Endodermal cell (in vitro differentiated cells): ENCODE results near the gene SLC20A1. TPM values are rescaled to one million over a fixed set of nuclear protein-coding genes. Genes with fewer than 3 reads are reported as not detected.

Experiments used
- DNase-seq: peaks from one replicate; pipeline ENCODE4 v3.0.0-alpha.2; 2017
- H3K27ac ChIP-seq: 2 replicates; pipeline ENCODE4 v1.5.1; 2013; ENCODE audit warnings: mild to moderate bottlenecking, low read depth, low read length, moderate library complexity
- H3K27me3 ChIP-seq: 2 replicates; pipeline ENCODE4 v1.6.1; 2013; ENCODE audit warnings: mild to moderate bottlenecking, low read length, moderate library complexity; ENCODE audit not compliant: insufficient read depth, control insufficient read depth, poor library complexity, severe bottlenecking
- H3K36me3 ChIP-seq: 2 replicates; pipeline ENCODE4 v1.7.0; 2013; ENCODE audit warnings: mild to moderate bottlenecking, low read length, moderate library complexity; ENCODE audit not compliant: control insufficient read depth, insufficient read depth
- H3K4me1 ChIP-seq: one replicate; pipeline ENCODE4 v1.7.0; 2013; ENCODE audit warnings: low read length; ENCODE audit not compliant: control insufficient read depth, insufficient read depth
- H3K4me3 ChIP-seq: 2 replicates; pipeline ENCODE4 v1.5.1; 2013; ENCODE audit warnings: mild to moderate bottlenecking, low read length, moderate library complexity
- H3K9ac ChIP-seq: 2 replicates; pipeline ENCODE4 v1.6.1; 2013; ENCODE audit warnings: mild to moderate bottlenecking, low read length, moderate library complexity; ENCODE audit not compliant: poor library complexity, severe bottlenecking; ENCODE audit errors: extremely low read depth
- H3K9me3 ChIP-seq: 2 replicates; pipeline ENCODE4 v1.6.1; 2013; ENCODE audit warnings: mild to moderate bottlenecking, low read length, moderate library complexity; ENCODE audit not compliant: control insufficient read depth
- H3K27ac Mint-ChIP-seq: 2 replicates; pipeline ENCODE4 v1.8.0; 2020; ENCODE audit warnings: mixed read lengths
- H3K27me3 Mint-ChIP-seq: 2 replicates; pipeline ENCODE4 v1.8.0; 2021; ENCODE audit warnings: mild to moderate bottlenecking, mixed read lengths; ENCODE audit not compliant: insufficient read depth
- H3K36me3 Mint-ChIP-seq: 2 replicates; pipeline ENCODE4 v1.8.0; 2020; ENCODE audit warnings: low read depth, mixed read lengths
- H3K4me1 Mint-ChIP-seq: 2 replicates; pipeline ENCODE4 v1.8.0; 2020; ENCODE audit warnings: mixed read lengths
- H3K4me3 Mint-ChIP-seq: 2 replicates; pipeline ENCODE4 v1.8.0; 2020; ENCODE audit warnings: mild to moderate bottlenecking, moderate library complexity, mixed read lengths
- H3K9me3 Mint-ChIP-seq: 2 replicates; pipeline ENCODE4 v1.8.0; 2020; ENCODE audit warnings: mild to moderate bottlenecking, mixed read lengths
- WGBS, 2 experiments: methylation state at CpG; one replicate each; pipeline versions ENCODE4 v1.1.5 to v1.1.7; 2013; ENCODE audit warnings: missing lambda C conversion rate in 2 of 2, mixed read lengths in 1 of 2; ENCODE audit not compliant: insufficient coverage in 1 of 2, insufficient read length in 1 of 2; 5-methylcytosine and 5-hydroxymethylcytosine counted together
- total RNA-seq, 2 donors: library from RNA; stranded (reverse); fragmentation: NEBNext Ultra II Directional in 1 of 2; extraction: Animal tissue kit (Norgen Biotek cat#: 25700) in 1 of 2; gene quantifications; 2 replicates in 1 of 2; 3 replicates in 1 of 2; pipeline ENCODE4 v1.2.1, GENCODE V29; 2021
- TF ChIP-seq, protein P1 (sequence below): fragments of 200-600 bp; sonication (generic); conservative IDR thresholded peaks from 2 replicates; pipeline ENCODE4 v1.5.0; 2021; ENCODE audit warnings: antibody characterized with exemption, mild to moderate bottlenecking

The SLC20A1 gene
- total RNA-seq, 2 donors from 2014 or later = 67.3 to 86.7 TPM

GRCh38 chr2:112685271-112685884, 39.6 kb downstream of the SLC20A1 start:
- TF ChIP-seq, protein P1, sequence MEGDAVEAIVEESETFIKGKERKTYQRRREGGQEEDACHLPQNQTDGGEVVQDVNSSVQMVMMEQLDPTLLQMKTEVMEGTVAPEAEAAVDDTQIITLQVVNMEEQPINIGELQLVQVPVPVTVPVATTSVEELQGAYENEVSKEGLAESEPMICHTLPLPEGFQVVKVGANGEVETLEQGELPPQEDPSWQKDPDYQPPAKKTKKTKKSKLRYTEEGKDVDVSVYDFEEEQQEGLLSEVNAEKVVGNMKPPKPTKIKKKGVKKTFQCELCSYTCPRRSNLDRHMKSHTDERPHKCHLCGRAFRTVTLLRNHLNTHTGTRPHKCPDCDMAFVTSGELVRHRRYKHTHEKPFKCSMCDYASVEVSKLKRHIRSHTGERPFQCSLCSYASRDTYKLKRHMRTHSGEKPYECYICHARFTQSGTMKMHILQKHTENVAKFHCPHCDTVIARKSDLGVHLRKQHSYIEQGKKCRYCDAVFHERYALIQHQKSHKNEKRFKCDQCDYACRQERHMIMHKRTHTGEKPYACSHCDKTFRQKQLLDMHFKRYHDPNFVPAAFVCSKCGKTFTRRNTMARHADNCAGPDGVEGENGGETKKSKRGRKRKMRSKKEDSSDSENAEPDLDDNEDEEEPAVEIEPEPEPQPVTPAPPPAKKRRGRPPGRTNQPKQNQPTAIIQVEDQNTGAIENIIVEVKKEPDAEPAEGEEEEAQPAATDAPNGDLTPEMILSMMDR = peak; percentile 56

DNA sequence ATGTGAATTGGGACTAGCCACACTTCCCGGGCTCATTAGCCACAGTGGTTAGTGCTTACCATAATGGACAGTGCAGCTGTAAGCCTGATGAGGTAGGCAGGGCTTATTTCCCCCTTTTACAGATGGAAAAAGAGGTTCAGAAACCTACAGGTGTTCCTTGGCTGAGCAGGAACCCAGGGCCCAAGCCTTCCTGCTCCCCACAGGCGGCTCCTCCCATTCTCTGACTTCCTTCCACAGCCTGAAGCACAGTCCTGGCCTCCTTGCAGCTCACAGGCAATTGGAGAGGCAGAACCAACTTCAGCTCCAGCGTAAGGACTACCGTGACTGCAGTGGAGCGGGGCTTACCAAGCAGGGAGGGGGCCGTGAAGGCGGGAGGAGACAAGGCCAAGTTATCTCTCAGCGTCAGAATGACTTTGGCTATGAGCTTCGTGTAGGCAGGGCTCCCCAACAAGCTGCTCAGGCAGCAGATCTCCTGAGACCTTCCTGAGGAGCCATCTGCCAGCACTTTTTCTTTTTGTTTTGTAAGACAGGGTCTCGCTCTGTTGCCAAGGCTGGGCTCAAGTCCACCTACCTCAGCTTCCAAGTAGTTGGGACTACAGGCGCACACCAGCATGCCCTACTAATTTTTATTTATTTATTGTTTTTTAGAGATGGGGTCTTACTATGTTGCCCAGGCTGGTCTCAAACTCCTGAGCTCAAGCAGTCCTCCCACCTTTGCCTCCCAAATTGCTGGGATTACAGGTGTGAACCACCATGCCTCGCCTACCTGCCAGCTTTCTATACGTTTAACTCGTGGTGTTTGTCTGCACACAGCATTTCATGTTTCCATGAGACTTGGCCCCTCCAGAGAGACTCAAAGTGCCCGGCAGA, 40.8 kb downstream of the SLC20A1 start:
- Mint-ChIP-seq H3K27me3 (no peaks in the 10 kb centered on the region), H3K36me3 (no peaks in the 10 kb centered on the region), H3K4me3 (no peak overlapping the region), H3K27ac (no peak overlapping the region), H3K4me1 (peaks cover 23% of the 10 kb centered on the region), H3K9me3 (no peaks in the 10 kb centered on the region)
- Histone ChIP-seq H3K4me1 (peaks cover 15% of the 10 kb centered on the region), H3K9ac (no peak overlapping the region), H3K4me3 (no peak overlapping the region), H3K27ac (no peak overlapping the region), H3K36me3 (no peaks in the 10 kb centered on the region), H3K9me3 (no peaks in the 10 kb centered on the region), H3K27me3 (no peaks in the 10 kb centered on the region)
- 92 to 94% methylated on average over 12 to 15 of the region's 15 CpGs for WGBS, 2 experiments
- TF ChIP-seq, protein P1 = no peak
- DNase-seq = no peak

More at GRCh38 chr2:112685271-112685884, 39.6 kb downstream of the SLC20A1 start:
- no peak overlapping the region for H3K27ac ChIP-seq
- no peaks in the 10 kb centered on the region for H3K27me3 ChIP-seq
- no peak overlapping the region for H3K27ac Mint-ChIP-seq
- DNase-seq = no peak
- no peak overlapping the region for H3K9ac ChIP-seq
- no peaks in the 10 kb centered on the region for H3K27me3 Mint-ChIP-seq
- H3K4me1 Mint-ChIP-seq = peaks cover 21% of the 10 kb centered on the region
- no peaks in the 10 kb centered on the region for H3K36me3 ChIP-seq
- 89 to 95% methylated on average over 2 of the region's 4 CpGs for WGBS, 2 experiments
- H3K4me3 ChIP-seq = no peak overlapping the region
- H3K9me3 ChIP-seq = no peaks in the 10 kb centered on the region
- peaks cover 15% of the 10 kb centered on the region for H3K4me1 ChIP-seq
- no peaks in the 10 kb centered on the region for H3K36me3 Mint-ChIP-seq
- H3K9me3 Mint-ChIP-seq = no peaks in the 10 kb centered on the region
- H3K4me3 Mint-ChIP-seq = no peak overlapping the region

- Histone ChIP-seq H3K4me3 (no peak overlapping the region), H3K4me1 (peaks cover 11% of the 10 kb centered on the region), H3K27ac (no peak overlapping the region), H3K36me3 (no peaks in the 10 kb centered on the region), H3K9ac (no peak overlapping the region), H3K27me3 (no peaks in the 10 kb centered on the region), H3K9me3 (no peaks in the 10 kb centered on the region)
- Mint-ChIP-seq H3K4me1 (peaks cover 25% of the 10 kb centered on the region), H3K27ac (no peak overlapping the region), H3K9me3 (no peaks in the 10 kb centered on the region), H3K36me3 (no peaks in the 10 kb centered on the region), H3K4me3 (no peak overlapping the region), H3K27me3 (no peaks in the 10 kb centered on the region)
- WGBS, 2 experiments = 93 to 98% methylated on average over 6 of the region's 6 CpGs
- TF ChIP-seq, protein P1 = no peak
- DNase-seq = no peak
These were observed 41.8 kb downstream of the SLC20A1 start for GRCh38 chr2:112687522-112687921.
